ENCODE results near the gene TSNAX. TPM values are rescaled to one million over a fixed set of nuclear protein-coding genes. Genes with fewer than 3 reads are reported as not detected.

Gene TSNAX
- total and polyA plus RNA-seq, 9 of the 15 experiments (the other 6 are each of a cell fraction or from before 2014, with no cell fraction given): 33.8 to 102 (median 61.2) TPM

- TF ChIP-seq CTCF (IDR thresholded peaks at IDR 0.05 in 2 of 3, conservative IDR thresholded peaks at IDR 0.05 in 1 of 3; ENCODE audit: insufficient read depth in 2 of 3, low read depth in 1 of 3, low read length in 3 of 3) (no peak), ZBTB7A (IDR thresholded peaks at IDR 0.05; ENCODE audit: borderline replicate concordance, control insufficient read depth, low read depth, low read length) (no peak), ZNF124 (CRISPR knock-in tag; IDR thresholded peaks at IDR 0.05) (no peak), HIVEP1 (CRISPR knock-in tag; IDR thresholded peaks at IDR 0.05) (no peak), MAFK (IDR thresholded peaks at IDR 0.05; ENCODE audit: low read length) (no peak), ARID4B (CRISPR knock-in tag; IDR thresholded peaks at IDR 0.05) (no peak), ZBTB17 (CRISPR knock-in tag; IDR thresholded peaks at IDR 0.05) (no peak), PHF8 (IDR thresholded peaks at IDR 0.05; ENCODE audit: borderline replicate concordance, low read length) (no peak)
These were observed 69.5 kb downstream of the TSNAX start (continued) for GRCh38 chr1:231597971-231598370.
